Liver (tissue), 3 donors: Measurements from ENCODE around the gene PARD3.

Source experiments
- ATF3 ChIP-seq: IDR thresholded peaks from 2 replicates; pipeline ENCODE4 v1.6.1; 2016; ENCODE audit warnings: antibody characterized with exemption
- CTCF ChIP-seq: fragments of 150-350 bp; IDR thresholded peaks from 2 replicates; pipeline ENCODE4 v1.5.1; 2017; ENCODE audit warnings: improper control_type of control experiment, low read depth, low read length; ENCODE audit not compliant: missing input control
- FOXA2 ChIP-seq: IDR thresholded peaks from 2 replicates; pipeline ENCODE4 v1.6.1; 2016; ENCODE audit warnings: antibody characterized with exemption
- GABPA ChIP-seq, 2 donors: IDR thresholded peaks in 1 of 2; conservative IDR thresholded peaks in 1 of 2; 2 replicates each; pipeline ENCODE4 v1.6.1; 2016; ENCODE audit warnings: antibody characterized with exemption in 2 of 2, mild to moderate bottlenecking in 1 of 2, moderate library complexity in 1 of 2
- JUND ChIP-seq, 2 donors: IDR thresholded peaks; 2 replicates each; pipeline ENCODE4 v1.6.1; 2016; ENCODE audit warnings: antibody characterized with exemption in 2 of 2
- MAX ChIP-seq: IDR thresholded peaks from 2 replicates; pipeline ENCODE4 v1.6.1; 2016; ENCODE audit warnings: antibody characterized with exemption
- NR2F2 ChIP-seq: IDR thresholded peaks from 2 replicates; pipeline ENCODE4 v1.6.1; 2016; ENCODE audit warnings: antibody characterized with exemption
- RAD21 ChIP-seq, 2 donors: IDR thresholded peaks; 2 replicates each; pipeline ENCODE4 v1.6.1; 2016; ENCODE audit warnings: antibody characterized with exemption in 2 of 2, mild to moderate bottlenecking in 2 of 2
- REST ChIP-seq: IDR thresholded peaks from 2 replicates; pipeline ENCODE4 v1.6.1; 2016; ENCODE audit warnings: antibody characterized with exemption, mild to moderate bottlenecking
- RXRA ChIP-seq, 2 donors: IDR thresholded peaks; 2 replicates each; pipeline ENCODE4 v1.6.1; 2017 to 2018; ENCODE audit warnings: antibody characterized with exemption in 2 of 2, mild to moderate bottlenecking in 1 of 2
- SP1 ChIP-seq: IDR thresholded peaks from 2 replicates; pipeline ENCODE4 v1.6.1; 2018; ENCODE audit warnings: antibody characterized with exemption, mild to moderate bottlenecking
- TAF1 ChIP-seq: conservative IDR thresholded peaks from 2 replicates; pipeline ENCODE4 v1.6.1; 2016; ENCODE audit warnings: antibody characterized with exemption, mild to moderate bottlenecking
- YY1 ChIP-seq: IDR thresholded peaks from 2 replicates; pipeline ENCODE4 v1.6.1; 2016; ENCODE audit warnings: antibody characterized with exemption, mild to moderate bottlenecking
- ZBTB33 ChIP-seq: IDR thresholded peaks from 2 replicates; pipeline ENCODE4 v1.6.1; 2016; ENCODE audit warnings: antibody characterized with exemption
- donor health status: healthy.
- donor health status: healthy.

- TF ChIP-seq CTCF (no peak), YY1 (no peak), GABPA (IDR thresholded peaks at IDR 0.05 in 1 of 2, conservative IDR thresholded peaks at IDR 0.05 in 1 of 2) (no peak), RAD21 (IDR thresholded peaks at IDR 0.05) (no peak), TAF1 (no peak), JUND (IDR thresholded peaks at IDR 0.05) (no peak), MAX (no peak), SP1 (no peak), NR2F2 (no peak), ATF3 (no peak), RXRA (IDR thresholded peaks at IDR 0.05) (no peak), REST (no peak), ZBTB33 (no peak), FOXA2 (no peak)
Measured at GRCh38 chr10:34580643-34581042, 234.5 kb downstream of the PARD3 start.
